HepG2 (cell line): ENCODE measurements around the gene CST3. TPM values are rescaled to one million over a fixed set of nuclear protein-coding genes. Genes with fewer than 3 reads are reported as not detected.

ENCODE experiments used
- ATF4 ChIP-seq, 2 experiments: fragments of 450-650 bp in 1 of 2; sonication (generic) in 1 of 2; formaldehyde crosslinking; IDR thresholded peaks; 2 replicates each; pipeline versions ENCODE4 v1.5.0 to v1.8.0; 2020 to 2022; ENCODE audit warnings: mild to moderate bottlenecking in 1 of 2, missing genetic modification reagents in 1 of 2
- ATF7 ChIP-seq, 2 experiments: fragments of 450-650 bp in 1 of 2; sonication (generic) in 1 of 2; formaldehyde crosslinking in 1 of 2; IDR thresholded peaks; 2 replicates each; pipeline versions ENCODE4 v1.4.0 to v1.6.1; 2016 to 2020; ENCODE audit warnings: antibody characterized with exemption in 1 of 2, mild to moderate bottlenecking in 1 of 2, missing genetic modification reagents in 1 of 2
- CCAR2 ChIP-seq: fragments of 200-400 bp; formaldehyde crosslinking; optimal IDR thresholded peaks from 2 replicates; pipeline ENCODE3; 2018; ENCODE audit warnings: low read depth, mild to moderate bottlenecking, low read length, moderate library complexity
- EEA1 ChIP-seq: sonication (generic); formaldehyde crosslinking; IDR thresholded peaks from 2 replicates; pipeline ENCODE4 v1.5.1; 2020; ENCODE audit warnings: mild to moderate bottlenecking, missing genetic modification reagents, borderline replicate concordance
- GABPB1 ChIP-seq: IDR thresholded peaks from 2 replicates; pipeline ENCODE4 v1.6.1; 2016; ENCODE audit warnings: mild to moderate bottlenecking, missing genetic modification reagents, moderate library complexity, missing compliant biosample characterization
- GATAD1 ChIP-seq: IDR thresholded peaks from 2 replicates; pipeline ENCODE4 v1.6.1; 2016; ENCODE audit warnings: missing genetic modification reagents, missing compliant biosample characterization
- HDAC6 ChIP-seq: fragments of 200-600 bp; sonication (generic); IDR thresholded peaks from 2 replicates; pipeline ENCODE4 v1.7.0; 2017; ENCODE audit warnings: mild to moderate bottlenecking, antibody characterized with exemption, low read length, low read depth
- HOXA3 ChIP-seq: sonication (generic); formaldehyde crosslinking; IDR thresholded peaks from 2 replicates; pipeline ENCODE4 v1.5.0; 2020; ENCODE audit warnings: missing genetic modification reagents
- IKZF1 ChIP-seq: fragments of 450-650 bp; IDR thresholded peaks from 2 replicates; pipeline ENCODE4 v1.7.1; 2016
- IKZF5 ChIP-seq: IDR thresholded peaks from 2 replicates; pipeline ENCODE4 v1.6.1; 2018; ENCODE audit warnings: missing genetic modification reagents, mild to moderate bottlenecking, missing compliant biosample characterization
- ISL2 ChIP-seq: sonication (generic); formaldehyde crosslinking; IDR thresholded peaks from 2 replicates; pipeline ENCODE4 v1.5.0; 2020; ENCODE audit warnings: missing genetic modification reagents
- LBX2 ChIP-seq: sonication (generic); formaldehyde crosslinking; IDR thresholded peaks from 2 replicates; pipeline ENCODE4 v1.5.0; 2020; ENCODE audit warnings: missing genetic modification reagents, mild to moderate bottlenecking, borderline replicate concordance
- MIER3 ChIP-seq: IDR thresholded peaks from 2 replicates; pipeline ENCODE4 v1.6.1; 2016; ENCODE audit warnings: missing compliant biosample characterization, borderline replicate concordance
- PAF1 ChIP-seq: IDR thresholded peaks from 2 replicates; pipeline ENCODE4 v1.6.1; 2016; ENCODE audit warnings: missing genetic modification reagents, missing compliant biosample characterization
- PHF20 ChIP-seq: sonication (generic); formaldehyde crosslinking; IDR thresholded peaks from 2 replicates; pipeline ENCODE4 v1.5.0; 2020; ENCODE audit warnings: mild to moderate bottlenecking, missing genetic modification reagents
- RFXAP ChIP-seq: sonication (generic); formaldehyde crosslinking; IDR thresholded peaks from 2 replicates; pipeline ENCODE4 v1.4.0; 2020; ENCODE audit warnings: missing genetic modification reagents, borderline replicate concordance
- SIN3A ChIP-seq: IDR thresholded peaks from 2 replicates; pipeline ENCODE4 v1.6.1; 2011; ENCODE audit warnings: low read depth, mild to moderate bottlenecking, control low read depth, low read length, borderline replicate concordance
- SIX1 ChIP-seq: sonication (generic); formaldehyde crosslinking; IDR thresholded peaks from 2 replicates; pipeline ENCODE4 v1.4.0; 2020; ENCODE audit warnings: missing genetic modification reagents, borderline replicate concordance
- SP5 ChIP-seq: IDR thresholded peaks from 2 replicates; pipeline ENCODE4 v1.6.1; 2016; ENCODE audit warnings: low read depth, borderline replicate concordance
- TRAFD1 ChIP-seq: sonication (generic); formaldehyde crosslinking; IDR thresholded peaks from 2 replicates; pipeline ENCODE4 v1.5.1; 2020; ENCODE audit warnings: missing genetic modification reagents, mild to moderate bottlenecking, borderline replicate concordance
- WIZ ChIP-seq: sonication (generic); formaldehyde crosslinking; IDR thresholded peaks from 2 replicates; pipeline ENCODE4 v1.5.1; 2020; ENCODE audit warnings: mild to moderate bottlenecking, missing genetic modification reagents
- YY1 ChIP-seq: IDR thresholded peaks from 2 replicates; pipeline ENCODE4 v1.6.1; 2011; ENCODE audit warnings: low read length, low read depth, moderate library complexity, mild to moderate bottlenecking; ENCODE audit not compliant: insufficient read depth, insufficient replicate concordance
- ZNF136 ChIP-seq: sonication (generic); formaldehyde crosslinking; IDR thresholded peaks from 2 replicates; pipeline ENCODE4 v1.8.1; 2022; ENCODE audit warnings: low read depth, mild to moderate bottlenecking, moderate library complexity, missing genetic modification reagents
- ZNF501 ChIP-seq: sonication (generic); formaldehyde crosslinking; IDR thresholded peaks from 2 replicates; pipeline ENCODE4 v1.5.1; 2020; ENCODE audit warnings: mild to moderate bottlenecking, moderate library complexity, missing genetic modification reagents
- ZNF577 ChIP-seq: sonication (generic); formaldehyde crosslinking; IDR thresholded peaks from 2 replicates; pipeline ENCODE4 v1.4.0; 2020; ENCODE audit warnings: mild to moderate bottlenecking, low read depth, missing genetic modification reagents, borderline replicate concordance
- ZSCAN5A ChIP-seq: sonication (generic); formaldehyde crosslinking; IDR thresholded peaks from 2 replicates; pipeline ENCODE4 v1.8.0; 2022; ENCODE audit warnings: mild to moderate bottlenecking, missing genetic modification reagents, borderline replicate concordance
- polyA plus RNA-seq, 8 experiments: library from polyadenylated mRNA; depleted of rRNA in 3 of 8; stranded (reverse) in 7 of 8; unstranded in 1 of 8; fragments of >200 nt; fragmentation: Illumina TruSeq in 4 of 8; extraction: Trizol in 4 of 8; gene quantifications; 2 replicates each; pipeline versions ENCODE4 v1.2.1 to v1.2.3, GENCODE V29; 2011 to 2016; ENCODE audit warnings: low read depth in 4 of 8, missing spikeins in 1 of 8, mixed read lengths in 1 of 8; ENCODE audit not compliant: insufficient read depth in 1 of 8
- total RNA-seq, 5 experiments: library from RNA; depleted of rRNA; stranded (reverse); fragments of >200 nt; fragmentation: Illumina TruSeq; extraction: Trizol; gene quantifications; 2 replicates each; pipeline ENCODE4 v1.2.3, GENCODE V29; 2016; ENCODE audit warnings: low read depth in 1 of 5

The CST3 gene
- total and polyA plus RNA-seq, 2 of the 13 experiments (the other 11 are each of a cell fraction or from before 2014, with no cell fraction given) = 690 to 1,005 TPM

- TF ChIP-seq ZNF501 (CRISPR knock-in tag) (no peak), HDAC6 (no peak), ZSCAN5A (CRISPR knock-in tag) (no peak), PHF20 (CRISPR knock-in tag) (no peak), IKZF1 (peak; percentile 96; the same call in 1 of the 2 replicates), TRAFD1 (CRISPR knock-in tag) (no peak), ATF4 (CRISPR knock-in tag; IDR thresholded peaks at IDR 0.05) (no peak), GATAD1 (CRISPR knock-in tag) (no peak), SIX1 (CRISPR knock-in tag) (no peak), ZNF136 (CRISPR knock-in tag) (no peak), PAF1 (CRISPR knock-in tag) (no peak), ZNF577 (CRISPR knock-in tag) (no peak), SIN3A (no peak), YY1 (no peak), MIER3 (CRISPR knock-in tag) (no peak), RFXAP (CRISPR knock-in tag) (no peak), HOXA3 (CRISPR knock-in tag) (no peak), CCAR2 (no peak), ATF7 (IDR thresholded peaks at IDR 0.05) (peak; percentile 10; the same call in 1 of the 2 replicates), ATF7 (CRISPR knock-in tag; IDR thresholded peaks at IDR 0.05) (no peak), SP5 (CRISPR knock-in tag) (no peak), ISL2 (no peak), LBX2 (CRISPR knock-in tag) (no peak), GABPB1 (CRISPR knock-in tag) (no peak), IKZF5 (CRISPR knock-in tag) (no peak), WIZ (CRISPR knock-in tag) (no peak), EEA1 (no peak)
Observed at GRCh38 chr20:23669327-23669726, 31.6 kb upstream of the CST3 start (continued).
